ENCODE results near the gene CDH1.

GRCh38 chr16:68806981-68807380 lies 69.9 kb downstream of the CDH1 start:
- TF ChIP-seq POLR2A (IDR thresholded peaks at IDR 0.05; ENCODE audit: low read length) (no peak), GATA1 (IDR thresholded peaks at IDR 0.05; ENCODE audit: low read depth, low read length) (no peak)

Measured in erythroblast (primary cell).